ENCODE data around the gene PPM1A. TPM values are rescaled to one million over a fixed set of nuclear protein-coding genes. Genes with fewer than 3 reads are reported as not detected.

The PPM1A gene
- total and polyA plus RNA-seq, 9 of the 15 experiments (the other 6 are each of a cell fraction or from before 2014, with no cell fraction given) = 5.5 to 23.9 (median 15.2) TPM

DNA sequence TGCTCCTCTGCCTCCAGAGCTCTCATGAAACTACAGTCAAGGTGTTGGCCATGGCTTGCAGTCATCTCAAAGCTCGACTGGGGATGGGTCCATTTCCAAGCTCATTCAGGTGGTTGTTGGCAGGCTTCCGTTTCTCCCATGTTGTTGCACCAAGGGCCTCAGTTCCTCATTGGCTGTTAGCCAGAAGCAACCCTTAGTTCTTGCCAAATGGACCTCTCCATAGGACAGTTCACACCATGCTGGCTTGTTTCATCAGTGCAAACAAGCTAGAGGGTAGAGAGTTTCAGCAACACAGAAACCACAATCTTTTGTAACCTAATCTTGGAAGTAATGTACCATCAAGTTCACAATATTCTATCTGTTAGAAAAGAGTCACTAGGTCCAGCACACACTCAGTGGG lies 22.7 kb upstream of the PPM1A start:
- in situ Hi-C loops (cut with MboI) = no loop called here
- 60% methylated on average over 1 of the region's 2 CpGs for WGBS (ENCODE audit: insufficient coverage, low coverage, missing lambda C conversion rate)
- CTCF ChIA-PET (ENCODE audit: low intra/inter-chr PET ratio) = no interaction called here

More for the DNA sequence above, 22.7 kb upstream of the PPM1A start:
- H3K79me2 ChIP-seq (ENCODE audit: control insufficient read depth, insufficient read depth, low read length) = no peaks in the 10 kb centered on the region
- H3K9me1 ChIP-seq (ENCODE audit: control insufficient read depth, insufficient read depth, low read length) = no peaks in the 10 kb centered on the region
- H4K20me1 ChIP-seq (replicated peaks; ENCODE audit: control insufficient read depth, insufficient read depth, low read length) = no peaks in the 10 kb centered on the region
- no peaks in the 10 kb centered on the region for H3K36me3 ChIP-seq (ENCODE audit: control insufficient read depth, insufficient read depth, low read length)
- H3K27ac ChIP-seq (ENCODE audit: extremely low read depth, low read depth, low read length) = no peak overlapping the region
- peaks cover 0 to 6% of the 10 kb centered on the region in 2 experiments; a peak in 3 of 5 replicates for H3K4me1 ChIP-seq (replicated peaks in 1 of 2; ENCODE audit: control insufficient read depth in 2 of 2, insufficient read depth in 2 of 2, low read length in 2 of 2)
- H3K9ac ChIP-seq (ENCODE audit: insufficient read depth in 1 of 2, low read depth in 2 of 2, low read length in 2 of 2) = no peak overlapping the region; a peak in 1 of 4 replicates
- ATAC-seq (peak; percentile 40; the same call in 2 of the 3 replicates), FAIRE-seq (no peak), DNase-seq (ENCODE audit: extremely low read depth in 1 of 4, low spot score in 3 of 4) (no peak)
- no peak overlapping the region for H3K4me2 ChIP-seq (ENCODE audit: insufficient read depth, low read length)
- no peaks in the 10 kb centered on the region for H3K27me3 ChIP-seq (ENCODE audit: control insufficient read depth in 2 of 2, insufficient read depth in 2 of 2, low read length in 2 of 2)
- no peak for TF ChIP-seq THAP12 (CRISPR knock-in tag; IDR thresholded peaks at IDR 0.05)
- TF ChIP-seq NFIC (IDR thresholded peaks at IDR 0.05) = 0 out of 2 replicates have a peak, but pooled peaks have one; percentile 14
- no peaks in the 10 kb centered on the region for H3K9me3 ChIP-seq (replicated peaks; ENCODE audit: control insufficient read depth, insufficient read depth, low read depth, low read length)
- intact Hi-C loops (cut with micrococcal nuclease) = no loop called here
- POLR2A ChIA-PET = no interaction called here
- 0 out of 2 replicates have a peak overlapping the region, but pooled peaks have one; percentile 66 for H2AFZ ChIP-seq (ENCODE audit: low read depth, low read length)
- no peak overlapping the region for H3K4me3 ChIP-seq
- BruUV-seq (replicated peaks) = no TSS peak

Measured in K562 (cell line).